HepG2 (cell line): ENCODE data around the gene TNXB. TPM values are rescaled to one million over a fixed set of nuclear protein-coding genes. Genes with fewer than 3 reads are reported as not detected.

Experiments used
- ETV6 ChIP-seq: sonication (generic); formaldehyde crosslinking; conservative IDR thresholded peaks from 2 replicates; pipeline ENCODE4 v1.4.0; 2020; ENCODE audit warnings: missing genetic modification reagents
- FOXA3 ChIP-seq: IDR thresholded peaks from 2 replicates; pipeline ENCODE4 v1.6.1; 2016; ENCODE audit warnings: missing genetic modification reagents, missing compliant biosample characterization
- IRX3 ChIP-seq: sonication (generic); formaldehyde crosslinking; IDR thresholded peaks from 2 replicates; pipeline ENCODE4 v1.8.1; 2023; ENCODE audit warnings: mild to moderate bottlenecking, low read depth, missing genetic modification reagents, borderline replicate concordance
- LBX2 ChIP-seq: sonication (generic); formaldehyde crosslinking; IDR thresholded peaks from 2 replicates; pipeline ENCODE4 v1.5.0; 2020; ENCODE audit warnings: missing genetic modification reagents, mild to moderate bottlenecking, borderline replicate concordance
- MAZ ChIP-seq, 2 experiments: sonication (generic) in 1 of 2; formaldehyde crosslinking in 1 of 2; IDR thresholded peaks; 2 replicates each; pipeline versions ENCODE4 v1.5.0 to v1.6.1; 2012 to 2020; ENCODE audit warnings: low read depth in 2 of 2, mild to moderate bottlenecking in 2 of 2, borderline replicate concordance in 1 of 2, improper control_type of control experiment in 1 of 2, low read length in 1 of 2, missing genetic modification reagents in 1 of 2, moderate library complexity in 1 of 2
- NFKBIZ ChIP-seq: IDR thresholded peaks from 2 replicates; pipeline ENCODE4 v1.6.1; 2018; ENCODE audit warnings: missing genetic modification reagents, missing compliant biosample characterization
- NFYC ChIP-seq: IDR thresholded peaks from 2 replicates; pipeline ENCODE4 v1.6.1; 2016; ENCODE audit warnings: missing genetic modification reagents, missing compliant biosample characterization
- SNAI1 ChIP-seq: sonication (generic); formaldehyde crosslinking; IDR thresholded peaks from 2 replicates; pipeline ENCODE4 v1.5.0; 2020; ENCODE audit warnings: mild to moderate bottlenecking, missing genetic modification reagents, borderline replicate concordance
- TBP ChIP-seq: sonication (generic); formaldehyde crosslinking; IDR thresholded peaks from 2 replicates; pipeline ENCODE4 v1.5.0; 2020; ENCODE audit warnings: missing genetic modification reagents
- ZBTB25 ChIP-seq: IDR thresholded peaks from 2 replicates; pipeline ENCODE4 v1.6.1; 2018; ENCODE audit warnings: missing genetic modification reagents
- ZNF20 ChIP-seq: sonication (generic); formaldehyde crosslinking; IDR thresholded peaks from 2 replicates; pipeline ENCODE4 v1.4.0; 2020; ENCODE audit warnings: mild to moderate bottlenecking, moderate library complexity, missing genetic modification reagents
- ZNF24 ChIP-seq: fragments of 450-650 bp; IDR thresholded peaks from 2 replicates; pipeline ENCODE4 v1.6.1; 2017; ENCODE audit warnings: antibody characterized with exemption, mild to moderate bottlenecking
- ZNF317 ChIP-seq: sonication (generic); formaldehyde crosslinking; IDR thresholded peaks from 2 replicates; pipeline ENCODE4 v1.5.0; 2020; ENCODE audit warnings: mild to moderate bottlenecking, missing genetic modification reagents
- ZNF414 ChIP-seq: sonication (generic); formaldehyde crosslinking; IDR thresholded peaks from 2 replicates; pipeline ENCODE4 v1.5.0; 2020; ENCODE audit warnings: missing genetic modification reagents
- ZNF431 ChIP-seq: sonication (generic); formaldehyde crosslinking; IDR thresholded peaks from 2 replicates; pipeline ENCODE4 v1.9.0; 2022; ENCODE audit warnings: missing genetic modification reagents, low read depth, mild to moderate bottlenecking, borderline replicate concordance
- ZNF512 ChIP-seq: sonication (generic); formaldehyde crosslinking; IDR thresholded peaks from 2 replicates; pipeline ENCODE4 v1.4.0; 2020; ENCODE audit warnings: mild to moderate bottlenecking, missing genetic modification reagents
- ZNF687 ChIP-seq: sonication (generic); formaldehyde crosslinking; IDR thresholded peaks from 2 replicates; pipeline ENCODE4 v1.5.1; 2020; ENCODE audit warnings: mild to moderate bottlenecking, missing genetic modification reagents, moderate library complexity
- ZNF766 ChIP-seq: sonication (generic); formaldehyde crosslinking; IDR thresholded peaks from 2 replicates; pipeline ENCODE4 v1.5.0; 2020; ENCODE audit warnings: missing genetic modification reagents, borderline replicate concordance
- ZNF768 ChIP-seq: sonication (generic); formaldehyde crosslinking; IDR thresholded peaks from 2 replicates; pipeline ENCODE4 v1.4.0; 2020; ENCODE audit warnings: missing genetic modification reagents
- polyA plus RNA-seq, 8 experiments: library from polyadenylated mRNA; depleted of rRNA in 3 of 8; stranded (reverse) in 7 of 8; unstranded in 1 of 8; fragments of >200 nt; fragmentation: Illumina TruSeq in 4 of 8; extraction: Trizol in 4 of 8; gene quantifications; 2 replicates each; pipeline versions ENCODE4 v1.2.1 to v1.2.3, GENCODE V29; 2011 to 2016; ENCODE audit warnings: low read depth in 4 of 8, missing spikeins in 1 of 8, mixed read lengths in 1 of 8; ENCODE audit not compliant: insufficient read depth in 1 of 8
- total RNA-seq, 5 experiments: library from RNA; depleted of rRNA; stranded (reverse); fragments of >200 nt; fragmentation: Illumina TruSeq; extraction: Trizol; gene quantifications; 2 replicates each; pipeline ENCODE4 v1.2.3, GENCODE V29; 2016; ENCODE audit warnings: low read depth in 1 of 5

The TNXB gene
- total and polyA plus RNA-seq, 2 of the 13 experiments (the other 11 are each of a cell fraction or from before 2014, with no cell fraction given): 1.6 to 2.7 TPM

- TF ChIP-seq ZNF24 (no peak), SNAI1 (no peak), LBX2 (CRISPR knock-in tag) (no peak), ZBTB25 (CRISPR knock-in tag) (peak; percentile 70; the same call in 1 of the 2 replicates), MAZ (IDR thresholded peaks at IDR 0.05; ENCODE audit: borderline replicate concordance, low read depth, low read length) (peak; percentile 62; the same call in 1 of the 2 replicates), MAZ (CRISPR knock-in tag; IDR thresholded peaks at IDR 0.05; ENCODE audit: low read depth) (peak; percentile 59; the same call in 1 of the 2 replicates), ZNF20 (no peak), ZNF431 (CRISPR knock-in tag) (no peak), IRX3 (CRISPR knock-in tag) (no peak), ZNF512 (CRISPR knock-in tag) (no peak), ZNF768 (peak; percentile 71), FOXA3 (CRISPR knock-in tag) (peak; percentile 40; the same call in 1 of the 2 replicates), ZNF414 (peak; percentile 80; the same call in 1 of the 2 replicates), ZNF687 (peak; percentile 70), ETV6 (no peak), TBP (CRISPR knock-in tag) (no peak), ZNF317 (CRISPR knock-in tag) (no peak), NFYC (CRISPR knock-in tag) (0 out of 2 replicates have a peak, but pooled peaks have one; percentile 18), ZNF766 (CRISPR knock-in tag) (no peak), NFKBIZ (CRISPR knock-in tag) (0 out of 2 replicates have a peak, but pooled peaks have one; percentile 51)
These were observed 21.3 kb downstream of the TNXB start (continued) for GRCh38 chr6:32087574-32088486.
